Measurements from ENCODE around the gene RPS6KC1. TPM values are rescaled to one million over a fixed set of nuclear protein-coding genes. Genes with fewer than 3 reads are reported as not detected.

Gene RPS6KC1
- total and polyA plus RNA-seq, 9 of the 15 experiments (the other 6 are each of a cell fraction or from before 2014, with no cell fraction given): 4.3 to 34.6 (median 20.9) TPM

DNA sequence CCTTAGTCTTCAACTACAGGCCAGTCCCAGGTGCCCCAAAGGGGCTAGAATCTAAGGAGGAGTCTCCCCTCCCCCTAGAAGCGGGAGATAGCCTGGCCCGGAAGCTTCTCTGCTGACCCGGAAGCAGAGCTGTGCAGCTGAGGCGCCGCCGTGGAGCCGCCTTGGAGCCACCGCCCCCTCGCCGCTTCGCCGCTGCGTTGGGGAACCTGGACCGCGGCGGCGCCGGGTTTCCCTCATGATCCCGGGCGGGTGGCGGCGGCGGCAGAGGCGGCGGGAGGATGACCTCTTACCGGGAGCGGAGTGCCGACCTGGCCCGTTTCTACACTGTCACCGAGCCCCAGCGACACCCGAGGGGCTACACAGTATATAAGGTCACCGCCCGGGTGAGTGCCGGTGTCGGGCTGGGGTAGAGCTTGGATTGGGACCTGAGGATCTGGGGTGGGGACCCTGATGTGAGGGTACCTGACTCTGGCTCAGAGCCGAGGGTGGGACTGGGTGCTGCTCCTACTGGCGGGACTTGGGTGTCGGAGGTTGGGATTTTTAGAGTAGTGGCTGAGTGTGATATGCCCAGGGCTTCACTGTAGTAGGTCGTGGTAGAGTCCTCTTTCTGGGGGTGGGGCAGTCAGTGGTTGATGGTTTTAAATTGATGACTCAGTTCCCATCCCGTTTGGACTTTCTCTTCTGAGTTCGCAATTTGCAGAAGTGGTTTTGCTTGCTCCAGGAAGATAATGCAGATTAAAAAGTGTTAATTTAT, at the start of gene RPS6KC1 (continued):
- peak; percentile 6 to 35; a peak in 1 of 4 replicates for TF ChIP-seq SRF (CRISPR knock-in tag; IDR thresholded peaks at IDR 0.05)
- peak; percentile 50 for TF ChIP-seq ETV5 (CRISPR knock-in tag; IDR thresholded peaks at IDR 0.05; ENCODE audit: low read depth)
- peak; percentile 75 to 92 for TF ChIP-seq MNT (conservative IDR thresholded peaks at IDR 0.05)
- TF ChIP-seq, protein P1, sequence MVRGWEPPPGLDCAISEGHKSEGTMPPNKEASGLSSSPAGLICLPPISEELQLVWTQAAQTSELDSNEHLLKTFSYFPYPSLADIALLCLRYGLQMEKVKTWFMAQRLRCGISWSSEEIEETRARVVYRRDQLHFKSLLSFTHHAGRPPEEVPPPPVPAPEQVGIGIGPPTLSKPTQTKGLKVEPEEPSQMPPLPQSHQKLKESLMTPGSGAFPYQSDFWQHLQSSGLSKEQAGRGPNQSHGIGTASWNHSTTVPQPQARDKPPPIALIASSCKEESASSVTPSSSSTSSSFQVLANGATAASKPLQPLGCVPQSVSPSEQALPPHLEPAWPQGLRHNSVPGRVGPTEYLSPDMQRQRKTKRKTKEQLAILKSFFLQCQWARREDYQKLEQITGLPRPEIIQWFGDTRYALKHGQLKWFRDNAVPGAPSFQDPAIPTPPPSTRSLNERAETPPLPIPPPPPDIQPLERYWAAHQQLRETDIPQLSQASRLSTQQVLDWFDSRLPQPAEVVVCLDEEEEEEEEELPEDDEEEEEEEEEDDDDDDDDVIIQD (CRISPR knock-in tag; IDR thresholded peaks at IDR 0.05): no peak
- no peak for TF ChIP-seq ATF6 (CRISPR knock-in tag; IDR thresholded peaks at IDR 0.05)
- no peak for TF ChIP-seq SETDB1 (IDR thresholded peaks at IDR 0.05; ENCODE audit: low read length)
- no peak for TF ChIP-seq ZNF551 (CRISPR knock-in tag; IDR thresholded peaks at IDR 0.05)
- TF ChIP-seq ZNF668 (CRISPR knock-in tag; IDR thresholded peaks at IDR 0.05): no peak
- TF ChIP-seq ZNF77 (CRISPR knock-in tag; IDR thresholded peaks at IDR 0.05): no peak
- TF ChIP-seq MTA3 (IDR thresholded peaks at IDR 0.05; ENCODE audit: borderline replicate concordance): peak; percentile 51; the same call in 1 of the 2 replicates
- no peak for TF ChIP-seq ZFP91 (CRISPR knock-in tag; IDR thresholded peaks at IDR 0.05)
- TF ChIP-seq EHMT2 (IDR thresholded peaks at IDR 0.05): peak; percentile 63; the same call in 1 of the 2 replicates
- no peak for TF ChIP-seq RFX7 (CRISPR knock-in tag; IDR thresholded peaks at IDR 0.05)
- TF ChIP-seq GABPA (tag; conservative IDR thresholded peaks at IDR 0.05; ENCODE audit: low read depth): peak; percentile 100
- TF ChIP-seq MBD2 (IDR thresholded peaks at IDR 0.05; ENCODE audit: borderline replicate concordance, low read depth): peak; percentile 80; the same call in 1 of the 2 replicates
- no peak for TF ChIP-seq SREBF1 (IDR thresholded peaks at IDR 0.05; ENCODE audit: borderline replicate concordance, low read depth, low read length)
- TF ChIP-seq ZBTB12 (CRISPR knock-in tag; IDR thresholded peaks at IDR 0.05): peak; percentile 46; the same call in 1 of the 2 replicates
- TF ChIP-seq ZNF224 (CRISPR knock-in tag; IDR thresholded peaks at IDR 0.05): no peak
- peak; percentile 27 for TF ChIP-seq RBM22 (IDR thresholded peaks at IDR 0.05; ENCODE audit: low read depth, low read length, poor library complexity, severe bottlenecking)
- TF ChIP-seq ZNF583 (CRISPR knock-in tag; IDR thresholded peaks at IDR 0.05): 0 out of 2 replicates have a peak, but pooled peaks have one; percentile 47

Data from K562 (cell line).